ENCODE results near the gene CORIN. TPM values are rescaled to one million over a fixed set of nuclear protein-coding genes. Genes with fewer than 3 reads are reported as not detected.

The CORIN gene
- total RNA-seq, 6 donors from 2014 or later, result 0.55 to 9.4 (median 2.4) TPM

DNA sequence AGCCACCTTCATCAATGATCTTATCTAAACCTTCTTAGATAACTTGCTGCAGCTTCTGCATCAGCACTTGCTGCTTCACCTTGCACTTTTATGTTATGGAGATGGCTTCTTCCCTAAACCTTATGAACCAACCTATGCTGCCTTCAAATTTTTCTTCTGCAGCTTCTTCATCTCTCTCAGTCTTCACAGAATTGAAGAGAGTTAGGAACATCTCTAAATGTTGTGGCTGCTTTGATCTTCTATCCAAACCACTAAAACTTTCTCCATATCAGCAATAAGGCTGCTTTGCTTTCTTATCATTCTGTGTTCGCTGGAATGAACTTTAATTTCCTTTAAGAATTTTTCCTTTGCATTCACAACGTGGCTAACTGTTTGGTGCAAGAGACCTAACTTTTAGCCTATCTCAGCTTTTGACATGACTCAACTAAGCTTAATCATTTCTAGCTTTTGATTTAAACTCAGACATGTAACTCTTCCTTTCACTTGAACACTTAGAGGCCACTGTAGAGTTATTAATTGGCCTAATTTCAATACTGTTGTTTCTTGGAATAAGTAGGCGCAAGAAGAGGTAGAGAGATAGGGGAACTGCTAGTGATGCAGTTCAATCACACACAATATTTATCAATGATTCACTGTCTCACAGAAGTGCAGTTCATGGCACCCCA, 36.1 kb upstream of the CORIN start:
- no peak overlapping the region for H3K4me3 ChIP-seq
- 86 to 93% methylated on average over 3 of the region's 3 CpGs for WGBS, 2 donors
- H3K27ac ChIP-seq, result no peak overlapping the region
- TF ChIP-seq EP300 (IDR thresholded peaks at IDR 0.05) (no peak), POLR2A (IDR thresholded peaks at IDR 0.05) (no peak), POLR2AphosphoS5 (IDR thresholded peaks at IDR 0.05) (no peak)
- TF ChIP-seq, protein P1, sequence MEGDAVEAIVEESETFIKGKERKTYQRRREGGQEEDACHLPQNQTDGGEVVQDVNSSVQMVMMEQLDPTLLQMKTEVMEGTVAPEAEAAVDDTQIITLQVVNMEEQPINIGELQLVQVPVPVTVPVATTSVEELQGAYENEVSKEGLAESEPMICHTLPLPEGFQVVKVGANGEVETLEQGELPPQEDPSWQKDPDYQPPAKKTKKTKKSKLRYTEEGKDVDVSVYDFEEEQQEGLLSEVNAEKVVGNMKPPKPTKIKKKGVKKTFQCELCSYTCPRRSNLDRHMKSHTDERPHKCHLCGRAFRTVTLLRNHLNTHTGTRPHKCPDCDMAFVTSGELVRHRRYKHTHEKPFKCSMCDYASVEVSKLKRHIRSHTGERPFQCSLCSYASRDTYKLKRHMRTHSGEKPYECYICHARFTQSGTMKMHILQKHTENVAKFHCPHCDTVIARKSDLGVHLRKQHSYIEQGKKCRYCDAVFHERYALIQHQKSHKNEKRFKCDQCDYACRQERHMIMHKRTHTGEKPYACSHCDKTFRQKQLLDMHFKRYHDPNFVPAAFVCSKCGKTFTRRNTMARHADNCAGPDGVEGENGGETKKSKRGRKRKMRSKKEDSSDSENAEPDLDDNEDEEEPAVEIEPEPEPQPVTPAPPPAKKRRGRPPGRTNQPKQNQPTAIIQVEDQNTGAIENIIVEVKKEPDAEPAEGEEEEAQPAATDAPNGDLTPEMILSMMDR (IDR thresholded peaks at IDR 0.05), result no peak
- peaks cover 0 to 5% (median 2%) of the 10 kb centered on the region in 4 donors for H3K9me3 ChIP-seq
- H3K27me3 ChIP-seq, result no peaks in the 10 kb centered on the region
- H3K4me1 ChIP-seq, result no peaks in the 10 kb centered on the region
- ATAC-seq (ENCODE audit: low FRiP score in 2 of 2), result no peak
- no peak for DNase-seq
- peaks cover 16 to 72% (median 30%) of the 10 kb centered on the region in 4 donors for H3K36me3 ChIP-seq

DNA sequence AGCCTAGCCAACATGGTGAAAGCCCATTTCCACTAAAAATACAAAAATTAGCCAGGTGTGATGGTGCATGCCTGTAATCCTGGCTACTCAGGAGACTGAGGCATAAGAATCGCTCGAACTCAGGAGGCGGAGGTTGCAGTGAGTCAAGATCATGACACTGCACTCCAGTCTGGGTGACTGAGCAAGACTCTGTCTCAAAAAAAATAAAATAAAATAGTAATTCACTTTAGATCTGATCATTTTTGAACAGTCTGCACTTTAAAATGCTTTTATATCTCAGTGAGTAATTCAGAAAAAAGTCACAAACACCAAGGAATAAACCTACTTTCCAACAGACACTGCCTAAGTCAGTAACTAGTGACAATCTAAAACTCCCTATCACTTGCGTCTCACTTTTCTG, 25.6 kb upstream of the CORIN start:
- no peaks in the 10 kb centered on the region for H3K27me3 ChIP-seq
- no peak for TF ChIP-seq POLR2AphosphoS5 (IDR thresholded peaks at IDR 0.05)
- TF ChIP-seq, protein P1 (IDR thresholded peaks at IDR 0.05), result no peak
- TF ChIP-seq EP300 (IDR thresholded peaks at IDR 0.05), result no peak
- no peak for TF ChIP-seq POLR2A (IDR thresholded peaks at IDR 0.05)
- no peak overlapping the region for H3K4me3 ChIP-seq
- ATAC-seq (ENCODE audit: low FRiP score in 2 of 2) (no peak), DNase-seq (no peak)
- H3K4me1 ChIP-seq, result no peaks in the 10 kb centered on the region
- H3K27ac ChIP-seq, result no peak overlapping the region
- 74 to 100% methylated on average over 4 of the region's 4 CpGs for WGBS, 2 donors
- no peaks in the 10 kb centered on the region for H3K9me3 ChIP-seq
- H3K36me3 ChIP-seq, result peaks cover 0 to under 1% (median 0%) of the 10 kb centered on the region in 4 donors

DNA sequence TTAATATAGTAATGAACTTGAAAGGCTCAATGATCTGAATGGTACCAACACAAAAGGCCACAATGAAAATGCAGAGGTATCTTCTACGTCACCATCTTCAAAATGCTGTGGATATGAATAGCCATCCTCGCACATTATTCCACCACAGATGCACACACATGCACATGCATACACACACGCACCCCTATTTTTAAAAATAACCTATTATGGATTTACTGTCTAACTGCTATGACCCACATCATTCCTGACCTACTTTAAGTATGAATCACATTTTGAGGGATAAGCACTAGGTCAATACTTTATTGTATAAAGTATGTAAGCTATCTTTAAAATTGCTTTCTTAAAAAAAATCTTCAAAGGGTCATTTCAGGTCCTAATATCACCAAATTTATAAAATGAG, 24.4 kb upstream of the CORIN start:
- DNase-seq, result no peak
- ATAC-seq (ENCODE audit: low FRiP score in 2 of 2), result no peak
- no peaks in the 10 kb centered on the region for H3K4me1 ChIP-seq
- 96 to 100% methylated on average over 3 of the region's 3 CpGs for WGBS, 2 donors
- no peaks in the 10 kb centered on the region for H3K27me3 ChIP-seq
- H3K36me3 ChIP-seq, result no peaks in the 10 kb centered on the region
- no peak overlapping the region for H3K27ac ChIP-seq
- no peaks in the 10 kb centered on the region for H3K9me3 ChIP-seq
- TF ChIP-seq POLR2AphosphoS5 (IDR thresholded peaks at IDR 0.05), result no peak
- TF ChIP-seq, protein P1 (IDR thresholded peaks at IDR 0.05), result no peak
- TF ChIP-seq EP300 (IDR thresholded peaks at IDR 0.05), result no peak
- no peak for TF ChIP-seq POLR2A (IDR thresholded peaks at IDR 0.05)
- H3K4me3 ChIP-seq, result no peak overlapping the region

DNA sequence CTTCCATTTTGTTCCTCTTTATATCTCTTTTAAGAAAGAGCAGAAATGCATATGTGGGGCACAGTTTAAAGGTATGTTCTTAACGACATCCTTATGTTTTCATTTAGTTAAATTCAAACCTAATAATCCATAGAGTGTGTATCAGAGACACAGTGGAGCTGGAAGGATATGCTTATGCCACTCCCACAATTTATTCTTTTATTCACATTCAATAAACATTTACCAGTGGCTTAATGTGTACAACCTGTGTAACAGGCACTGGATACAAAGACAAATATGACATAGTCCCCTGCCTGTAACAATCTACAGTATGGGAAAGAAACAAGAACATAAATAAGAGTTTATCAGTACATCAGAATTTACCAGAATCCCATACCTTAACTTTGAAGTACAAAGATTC, 22.4 kb upstream of the CORIN start:
- no peaks in the 10 kb centered on the region for H3K4me1 ChIP-seq
- 91 to 93% methylated on average over 1 of the region's 1 CpG for WGBS, 2 donors
- no peaks in the 10 kb centered on the region for H3K9me3 ChIP-seq
- TF ChIP-seq, protein P1 (IDR thresholded peaks at IDR 0.05), result no peak
- TF ChIP-seq POLR2A (IDR thresholded peaks at IDR 0.05) (no peak), EP300 (IDR thresholded peaks at IDR 0.05) (no peak), POLR2AphosphoS5 (IDR thresholded peaks at IDR 0.05) (no peak)
- ATAC-seq (ENCODE audit: low FRiP score in 2 of 2) (no peak), DNase-seq (no peak)
- no peaks in the 10 kb centered on the region for H3K36me3 ChIP-seq
- no peak overlapping the region for H3K27ac ChIP-seq
- no peak overlapping the region for H3K4me3 ChIP-seq
- no peaks in the 10 kb centered on the region for H3K27me3 ChIP-seq

DNA sequence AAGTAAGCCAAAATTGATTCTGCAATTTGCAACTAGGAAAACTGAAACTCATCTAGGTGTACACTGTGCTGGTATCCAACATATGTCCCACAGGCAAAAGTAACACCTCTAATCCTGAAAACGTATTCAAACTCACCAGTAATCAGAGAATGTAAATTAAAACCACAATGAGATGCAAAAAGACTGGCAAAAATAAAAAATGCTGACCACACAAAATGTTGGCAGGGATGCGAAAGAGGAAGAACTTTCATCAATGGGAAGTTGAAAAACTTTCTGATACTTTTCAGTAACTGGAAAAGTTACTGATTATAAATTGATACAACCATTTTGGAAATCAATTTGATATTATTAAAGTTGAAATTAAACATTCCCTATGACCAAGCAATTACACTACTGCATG, 20.1 kb upstream of the CORIN start:
- ATAC-seq (ENCODE audit: low FRiP score in 2 of 2) (no peak), DNase-seq (no peak)
- no peak overlapping the region for H3K4me3 ChIP-seq
- H3K27ac ChIP-seq, result no peak overlapping the region
- H3K9me3 ChIP-seq, result no peaks in the 10 kb centered on the region
- TF ChIP-seq EP300 (IDR thresholded peaks at IDR 0.05) (no peak), POLR2AphosphoS5 (IDR thresholded peaks at IDR 0.05) (no peak), POLR2A (IDR thresholded peaks at IDR 0.05) (no peak)
- TF ChIP-seq, protein P1 (IDR thresholded peaks at IDR 0.05), result no peak
- H3K27me3 ChIP-seq, result no peaks in the 10 kb centered on the region
- peaks cover 0 to 6% (median 0%) of the 10 kb centered on the region in 4 donors for H3K36me3 ChIP-seq
- 76 to 77% methylated on average over 2 of the region's 2 CpGs for WGBS, 2 donors
- no peaks in the 10 kb centered on the region for H3K4me1 ChIP-seq

All from upper lobe of left lung (tissue), 6 donors.